IPS-18a (cell line): ENCODE measurements around the gene HOGA1.

Experiments
- H3K27ac ChIP-seq: one replicate; pipeline ENCODE4 v1.5.1; 2013; ENCODE audit warnings: low read length
- H3K27me3 ChIP-seq: one replicate; pipeline ENCODE4 v1.6.1; 2013; ENCODE audit warnings: mild to moderate bottlenecking, low read length; ENCODE audit not compliant: control insufficient read depth, insufficient read depth
- H3K36me3 ChIP-seq: one replicate; pipeline ENCODE4 v1.6.1; 2013; ENCODE audit warnings: low read depth, low read length; ENCODE audit not compliant: control insufficient read depth
- H3K4me1 ChIP-seq: one replicate; pipeline ENCODE4 v1.6.1; 2013; ENCODE audit warnings: low read depth, low read length; ENCODE audit not compliant: control insufficient read depth
- H3K4me3 ChIP-seq: one replicate; pipeline ENCODE4 v1.5.1; 2013; ENCODE audit warnings: low read length
- H3K9ac ChIP-seq: one replicate; pipeline ENCODE4 v1.6.1; 2013; ENCODE audit warnings: mild to moderate bottlenecking, low read length, moderate library complexity
- H3K9me3 ChIP-seq: one replicate; pipeline ENCODE4 v1.6.1; 2013; ENCODE audit warnings: low read depth, low read length; ENCODE audit not compliant: control insufficient read depth

Gene HOGA1

GRCh38 chr10:97587183-97587582, 3.0 kb downstream of the HOGA1 start:
- Histone ChIP-seq H3K4me1 (peaks cover 4% of the 10 kb centered on the region), H3K9ac (no peak overlapping the region), H3K27ac (no peak overlapping the region), H3K36me3 (no peaks in the 10 kb centered on the region), H3K9me3 (no peaks in the 10 kb centered on the region), H3K4me3 (no peak overlapping the region), H3K27me3 (no peaks in the 10 kb centered on the region)

- Histone ChIP-seq H3K27me3 (no peaks in the 10 kb centered on the region), H3K9ac (no peak within 1 kb of the TSS), H3K4me3 (no peak within 1 kb of the TSS), H3K27ac (no peak within 1 kb of the TSS), H3K4me1 (no peaks in the 10 kb centered on the region), H3K36me3 (no peaks in the 10 kb centered on the region), H3K9me3 (no peaks in the 10 kb centered on the region)
These were observed 5.3 kb downstream of the HOGA1 start, which contains the start of gene C10orf62 for GRCh38 chr10:97589479-97589878. C10orf62 (plus strand) TSS chr10:97589721; CDS start chr10:97589898, 177 bp downstream.

- Histone ChIP-seq H3K9ac (no peak overlapping the region), H3K27ac (no peak overlapping the region), H3K9me3 (no peaks in the 10 kb centered on the region), H3K27me3 (no peaks in the 10 kb centered on the region), H3K36me3 (no peaks in the 10 kb centered on the region), H3K4me1 (no peaks in the 10 kb centered on the region), H3K4me3 (no peak overlapping the region)
These were observed 6.0 kb downstream of the HOGA1 start for GRCh38 chr10:97590082-97590747.

- Histone ChIP-seq H3K4me3 (no peak overlapping the region), H3K27ac (no peak overlapping the region), H3K9me3 (no peaks in the 10 kb centered on the region), H3K4me1 (no peaks in the 10 kb centered on the region), H3K36me3 (no peaks in the 10 kb centered on the region), H3K9ac (no peak overlapping the region), H3K27me3 (no peaks in the 10 kb centered on the region)
These were observed 6.7 kb downstream of the HOGA1 start for GRCh38 chr10:97590748-97591495.

- Histone ChIP-seq H3K9me3 (no peaks in the 10 kb centered on the region), H3K9ac (no peak overlapping the region), H3K27ac (no peak overlapping the region), H3K36me3 (no peaks in the 10 kb centered on the region), H3K4me1 (no peaks in the 10 kb centered on the region), H3K27me3 (no peaks in the 10 kb centered on the region), H3K4me3 (no peak overlapping the region)
These were observed 9.2 kb downstream of the HOGA1 start for GRCh38 chr10:97593421-97593820.

- Histone ChIP-seq H3K4me3 (no peak overlapping the region), H3K27ac (no peak overlapping the region), H3K9ac (no peak overlapping the region)
These were observed 12.2 kb downstream of the HOGA1 start for GRCh38 chr10:97596101-97597082.

GRCh38 chr10:97597778-97598177, 13.6 kb downstream of the HOGA1 start:
- H3K4me1 ChIP-seq = no peaks in the 10 kb centered on the region
- H3K27ac ChIP-seq = no peak overlapping the region
- H3K36me3 ChIP-seq = no peaks in the 10 kb centered on the region
- no peak overlapping the region for H3K4me3 ChIP-seq
- no peaks in the 10 kb centered on the region for H3K27me3 ChIP-seq
- H3K9ac ChIP-seq = no peak overlapping the region
- no peaks in the 10 kb centered on the region for H3K9me3 ChIP-seq

More at GRCh38 chr10:97596101-97597082, 12.2 kb downstream of the HOGA1 start:
- H3K27me3 ChIP-seq = no peaks in the 10 kb centered on the region
- no peaks in the 10 kb centered on the region for H3K36me3 ChIP-seq
- H3K9me3 ChIP-seq = no peaks in the 10 kb centered on the region
- no peaks in the 10 kb centered on the region for H3K4me1 ChIP-seq

GRCh38 chr10:97598407-97599271, 14.4 kb downstream of the HOGA1 start:
- Histone ChIP-seq H3K4me1 (no peaks in the 10 kb centered on the region), H3K9me3 (no peaks in the 10 kb centered on the region), H3K4me3 (no peak overlapping the region), H3K27ac (no peak overlapping the region), H3K36me3 (no peaks in the 10 kb centered on the region), H3K9ac (no peak overlapping the region), H3K27me3 (no peaks in the 10 kb centered on the region)

GRCh38 chr10:97599272-97599619, 15.1 kb downstream of the HOGA1 start:
- Histone ChIP-seq H3K27me3 (no peaks in the 10 kb centered on the region), H3K9ac (no peak overlapping the region), H3K27ac (no peak overlapping the region), H3K36me3 (no peaks in the 10 kb centered on the region), H3K4me1 (no peaks in the 10 kb centered on the region), H3K4me3 (no peak overlapping the region), H3K9me3 (no peaks in the 10 kb centered on the region)

- H3K9me3 ChIP-seq = no peaks in the 10 kb centered on the region
- H3K4me1 ChIP-seq = no peaks in the 10 kb centered on the region
- no peaks in the 10 kb centered on the region for H3K27me3 ChIP-seq
- no peak overlapping the region for H3K27ac ChIP-seq
- no peak overlapping the region for H3K4me3 ChIP-seq
- no peaks in the 10 kb centered on the region for H3K36me3 ChIP-seq
- H3K9ac ChIP-seq = no peak overlapping the region
These were observed 16.4 kb downstream of the HOGA1 start for GRCh38 chr10:97600616-97601015.
